ENCODE measurements around the gene BZW2. TPM values are rescaled to one million over a fixed set of nuclear protein-coding genes. Genes with fewer than 3 reads are reported as not detected.

Gene BZW2
- polyA plus RNA-seq, 1 donor (not counting 4 experiments of a cell fraction or from before 2014, with no cell fraction given), result 65.7 TPM

- H4K20me1 ChIP-seq (ENCODE audit: control insufficient read depth, extremely low read depth, insufficient read depth, low read length), result no peaks in the 10 kb centered on the region
- H3K9me3 ChIP-seq (ENCODE audit: control insufficient read depth, low read depth, low read length), result no peaks in the 10 kb centered on the region
- no peak overlapping the region for H3K9ac ChIP-seq (ENCODE audit: control insufficient read depth, extremely low read depth, insufficient read depth, low read length)
- no peak overlapping the region for H3K4me3 ChIP-seq (ENCODE audit: control insufficient read depth in 2 of 3, extremely low read depth in 1 of 3, insufficient read depth in 2 of 3, low read depth in 1 of 3, low read length in 3 of 3)
- no peak overlapping the region for H3K27ac ChIP-seq (ENCODE audit: control insufficient read depth, insufficient read depth, low read length)
- H3K79me2 ChIP-seq (ENCODE audit: control insufficient read depth, insufficient read depth, low read length), result peaks cover 2% of the 10 kb centered on the region
- H3K36me3 ChIP-seq (ENCODE audit: control insufficient read depth in 2 of 2, extremely low read depth in 1 of 2, insufficient read depth in 2 of 2, low read length in 2 of 2), result peaks cover 2 to 3% of the 10 kb centered on the region in 2 experiments
- DNase-seq (ENCODE audit: low read depth, low spot score) (no peak), FAIRE-seq (no peak)
- no peak overlapping the region for H2AFZ ChIP-seq (ENCODE audit: control insufficient read depth, low read length)
- TF ChIP-seq CTCF (optimal IDR thresholded peaks at IDR 0.05 in 1 of 3, IDR thresholded peaks at IDR 0.05 in 1 of 3, conservative IDR thresholded peaks at IDR 0.05 in 1 of 3; ENCODE audit: extremely low read depth in 1 of 3, insufficient read depth in 2 of 3, low read length in 3 of 3), result no peak
- no peak for TF ChIP-seq EZH2 (IDR thresholded peaks at IDR 0.05; ENCODE audit: low read length)
- H3K9me1 ChIP-seq (ENCODE audit: control insufficient read depth, extremely low read depth, insufficient read depth, low read length), result no peaks in the 10 kb centered on the region
- no peaks in the 10 kb centered on the region for H3K27me3 ChIP-seq (ENCODE audit: control insufficient read depth, extremely low read depth, insufficient read depth, low read length)
- no peak overlapping the region for H3K4me2 ChIP-seq (ENCODE audit: control insufficient read depth, extremely low read depth, insufficient read depth, low read depth, low read length)
- no peaks in the 10 kb centered on the region for H3K4me1 ChIP-seq (ENCODE audit: control insufficient read depth, extremely low read depth, insufficient read depth, low read length)
- dilution Hi-C loops (cut with MboI; ENCODE audit: extremely low pct_ligation_motif_present, low sequenced_read_pairs), result no loop called here
These were observed 9.4 kb upstream of the BZW2 start for GRCh38 chr7:16636555-16637101.

- H3K9me3 ChIP-seq (ENCODE audit: control insufficient read depth, low read depth, low read length), result no peaks in the 10 kb centered on the region
- dilution Hi-C loops (cut with MboI; ENCODE audit: extremely low pct_ligation_motif_present, low sequenced_read_pairs), result no loop called here
- no peaks in the 10 kb centered on the region for H3K4me1 ChIP-seq (ENCODE audit: control insufficient read depth, extremely low read depth, insufficient read depth, low read length)
- no peak overlapping the region for H3K4me3 ChIP-seq (ENCODE audit: control insufficient read depth in 2 of 3, extremely low read depth in 1 of 3, insufficient read depth in 2 of 3, low read depth in 1 of 3, low read length in 3 of 3)
- no peaks in the 10 kb centered on the region for H4K20me1 ChIP-seq (ENCODE audit: control insufficient read depth, extremely low read depth, insufficient read depth, low read length)
- no peak overlapping the region for H2AFZ ChIP-seq (ENCODE audit: control insufficient read depth, low read length)
- TF ChIP-seq EZH2 (IDR thresholded peaks at IDR 0.05; ENCODE audit: low read length) (no peak), CTCF (optimal IDR thresholded peaks at IDR 0.05 in 1 of 3, IDR thresholded peaks at IDR 0.05 in 1 of 3, conservative IDR thresholded peaks at IDR 0.05 in 1 of 3; ENCODE audit: extremely low read depth in 1 of 3, insufficient read depth in 2 of 3, low read length in 3 of 3) (no peak)
- no peak overlapping the region for H3K27ac ChIP-seq (ENCODE audit: control insufficient read depth, insufficient read depth, low read length)
- H3K9me1 ChIP-seq (ENCODE audit: control insufficient read depth, extremely low read depth, insufficient read depth, low read length), result no peaks in the 10 kb centered on the region
- no peak overlapping the region for H3K4me2 ChIP-seq (ENCODE audit: control insufficient read depth, extremely low read depth, insufficient read depth, low read depth, low read length)
- H3K27me3 ChIP-seq (ENCODE audit: control insufficient read depth, extremely low read depth, insufficient read depth, low read length), result no peaks in the 10 kb centered on the region
- DNase-seq (ENCODE audit: low read depth, low spot score), result no peak
- H3K36me3 ChIP-seq (ENCODE audit: control insufficient read depth in 2 of 2, extremely low read depth in 1 of 2, insufficient read depth in 2 of 2, low read length in 2 of 2), result peaks cover 2 to 3% of the 10 kb centered on the region in 2 experiments
- no peak overlapping the region for H3K9ac ChIP-seq (ENCODE audit: control insufficient read depth, extremely low read depth, insufficient read depth, low read length)
- FAIRE-seq, result no peak
- peaks cover 2% of the 10 kb centered on the region for H3K79me2 ChIP-seq (ENCODE audit: control insufficient read depth, insufficient read depth, low read length)
These were observed 8.6 kb upstream of the BZW2 start for GRCh38 chr7:16637379-16637778.
